Measurements from ENCODE around the gene MAN1A1.
A peak's percentile ranks its signal among the peaks of the same experiment; 100 is the strongest.

MAN1A1 gene

GRCh38 chr6:119345114-119345513 lies 4.4 kb downstream of the MAN1A1 start:
- DNase-seq: no peak

- no peak for DNase-seq
Measured at GRCh38 chr6:119344306-119344705, 5.3 kb downstream of the MAN1A1 start.

GRCh38 chr6:119343573-119344146 lies 5.9 kb downstream of the MAN1A1 start:
- DNase-seq: no peak

- DNase-seq: no peak
Measured at GRCh38 chr6:119343167-119343566, 6.4 kb downstream of the MAN1A1 start.

GRCh38 chr6:119342430-119342829 lies 7.1 kb downstream of the MAN1A1 start:
- DNase-seq: no peak

- DNase-seq: no peak
Measured at GRCh38 chr6:119340796-119341487, 8.6 kb downstream of the MAN1A1 start.

- DNase-seq: no peak
Measured at GRCh38 chr6:119339941-119340456, 9.6 kb downstream of the MAN1A1 start.

GRCh38 chr6:119337762-119338161 lies 11.8 kb downstream of the MAN1A1 start:
- DNase-seq: no peak

GRCh38 chr6:119337252-119337651 lies 12.3 kb downstream of the MAN1A1 start:
- DNase-seq: no peak

- no peak for DNase-seq
Measured at GRCh38 chr6:119334535-119335264, 14.9 kb downstream of the MAN1A1 start.

- peak; percentile 24 for DNase-seq
Measured at GRCh38 chr6:119333707-119334295, 15.8 kb downstream of the MAN1A1 start.

- no peak for DNase-seq
Measured at GRCh38 chr6:119333063-119333609, 16.4 kb downstream of the MAN1A1 start.

- peak; percentile 30 for DNase-seq
Measured at GRCh38 chr6:119331663-119332286, 17.8 kb downstream of the MAN1A1 start.

- DNase-seq: no peak
Measured at GRCh38 chr6:119330520-119331113, 18.9 kb downstream of the MAN1A1 start.

- DNase-seq: no peak
Measured at GRCh38 chr6:119329794-119330180, 19.8 kb downstream of the MAN1A1 start.

- DNase-seq: no peak
Measured at GRCh38 chr6:119328892-119329793, 20.4 kb downstream of the MAN1A1 start.

- DNase-seq: no peak
Measured at GRCh38 chr6:119328254-119328653, 21.3 kb downstream of the MAN1A1 start.

GRCh38 chr6:119327810-119328209 lies 21.8 kb downstream of the MAN1A1 start:
- DNase-seq: no peak

GRCh38 chr6:119326291-119327005 lies 23.1 kb downstream of the MAN1A1 start:
- no peak for DNase-seq

GRCh38 chr6:119325559-119326265 lies 23.8 kb downstream of the MAN1A1 start:
- no peak for DNase-seq
